Panc1 (cell line): ENCODE results near the gene KIAA1671. TPM values are rescaled to one million over a fixed set of nuclear protein-coding genes. Genes with fewer than 3 reads are reported as not detected.

Experiments
- ATAC-seq: fragments of 200-7000 bp; cut with Tn5 transposase; 2 replicates; pipeline ENCODE4 v1.9.1; 2020; ENCODE audit warnings: mild to moderate bottlenecking, moderate library complexity
- BruUV-seq: library from RNA; stranded (reverse); fragments of 400-500 nt; replicated peaks from 2 replicates; lab custom pipeline; 2021; lab: Mats Ljungman, UMichigan
- CTCF ChIA-PET: fragments of 300-600 bp; sonication (Branson Sonifier 250); formaldehyde crosslinking; loops from one replicate; lab custom pipeline; 2022; ENCODE audit warnings: antibody characterized with exemption; lab: Charles Lee
- POLR2A ChIA-PET: fragments of 300-600 bp; sonication (Branson Sonifier 250); formaldehyde crosslinking; loops from one replicate; lab custom pipeline; 2022; ENCODE audit warnings: antibody characterized with exemption; lab: Charles Lee
- DNase-seq: peaks from one replicate; pipeline ENCODE4 v3.0.0-alpha.2; 2010; ENCODE audit warnings: low read depth, low spot score
- H3K27ac ChIP-seq: 2 replicates; pipeline ENCODE4 v1.5.1; 2011; ENCODE audit warnings: mild to moderate bottlenecking, low read length, inconsistent platforms
- H3K27me3 ChIP-seq: fragments of 200-500 bp; sonication (Bioruptor generic); 2 replicates; pipeline ENCODE4 v1.6.0; 2014; ENCODE audit warnings: low read length, inconsistent platforms; ENCODE audit not compliant: control insufficient read depth, insufficient read depth
- H3K36me3 ChIP-seq: fragments of 200-500 bp; sonication (Bioruptor generic); 2 replicates; pipeline ENCODE4 v1.5.1; 2014; ENCODE audit warnings: inconsistent platforms, mild to moderate bottlenecking, low read length, moderate library complexity; ENCODE audit not compliant: control insufficient read depth, insufficient read depth
- H3K4me1 ChIP-seq: 2 replicates; pipeline ENCODE4 v1.5.1; 2011; ENCODE audit warnings: inconsistent platforms, mild to moderate bottlenecking, low read length, moderate library complexity; ENCODE audit not compliant: control insufficient read depth, insufficient read depth
- H3K4me3 ChIP-seq, 2 experiments: 2 replicates each; pipeline ENCODE4 v1.5.1; 2011 to 2012; ENCODE audit warnings: low read depth in 2 of 2, low read length in 2 of 2, mild to moderate bottlenecking in 2 of 2, inconsistent platforms in 1 of 2, moderate library complexity in 1 of 2
- H3K9me3 ChIP-seq: fragments of 200-500 bp; sonication (Bioruptor generic); 2 replicates; pipeline ENCODE4 v1.5.1; 2014; ENCODE audit warnings: low read depth, mild to moderate bottlenecking, inconsistent platforms, low read length, moderate library complexity; ENCODE audit not compliant: control insufficient read depth, insufficient read depth
- POLR2AphosphoS5 ChIP-seq: IDR thresholded peaks from 2 replicates; pipeline ENCODE4 v1.6.1; 2012; ENCODE audit warnings: mild to moderate bottlenecking, low read depth, low read length, moderate library complexity
- SIN3A ChIP-seq: IDR thresholded peaks from 2 replicates; pipeline ENCODE4 v1.6.1; 2012; ENCODE audit warnings: low read depth, mild to moderate bottlenecking, low read length, moderate library complexity, borderline replicate concordance; ENCODE audit not compliant: insufficient read depth
- TCF7L2 ChIP-seq: IDR thresholded peaks from 2 replicates; pipeline ENCODE4 v1.6.1; 2011; ENCODE audit warnings: mild to moderate bottlenecking, low read depth, low read length, inconsistent platforms
- in situ Hi-C: cut with HindIII; loops from 2 replicates; pipeline ENCODE4 v1.10.0; 2016; ENCODE audit warnings: low sequenced_read_pairs, low pct_unique_long_range_greater_than_20kb
- intact Hi-C: fragments of 100-400 bp; cut with micrococcal nuclease; formaldehyde crosslinking; loops from one replicate; pipeline ENCODE4 v1.10.0; 2022; ENCODE audit not compliant: unreplicated experiment
- total RNA-seq: library from RNA; stranded (reverse); gene quantifications from one replicate; pipeline ENCODE4 v1.2.1, GENCODE V29; 2021; ENCODE audit not compliant: unreplicated experiment
- TF ChIP-seq, protein P1 (sequence below), 2 experiments: IDR thresholded peaks; 2 replicates each; pipeline ENCODE4 v1.6.1; 2011 to 2012; ENCODE audit warnings: low read depth in 2 of 2, control low read depth in 1 of 2, low read length in 1 of 2, mild to moderate bottlenecking in 1 of 2, moderate library complexity in 1 of 2; ENCODE audit not compliant: insufficient read depth in 1 of 2
- TF ChIP-seq, protein P2 (sequence below): fragments of 450-650 bp; IDR thresholded peaks from 2 replicates; pipeline ENCODE4 v1.5.1; 2017; ENCODE audit warnings: mild to moderate bottlenecking

Gene KIAA1671
- total RNA-seq, 1 experiment from 2014 or later, result 48.1 TPM

DNA sequence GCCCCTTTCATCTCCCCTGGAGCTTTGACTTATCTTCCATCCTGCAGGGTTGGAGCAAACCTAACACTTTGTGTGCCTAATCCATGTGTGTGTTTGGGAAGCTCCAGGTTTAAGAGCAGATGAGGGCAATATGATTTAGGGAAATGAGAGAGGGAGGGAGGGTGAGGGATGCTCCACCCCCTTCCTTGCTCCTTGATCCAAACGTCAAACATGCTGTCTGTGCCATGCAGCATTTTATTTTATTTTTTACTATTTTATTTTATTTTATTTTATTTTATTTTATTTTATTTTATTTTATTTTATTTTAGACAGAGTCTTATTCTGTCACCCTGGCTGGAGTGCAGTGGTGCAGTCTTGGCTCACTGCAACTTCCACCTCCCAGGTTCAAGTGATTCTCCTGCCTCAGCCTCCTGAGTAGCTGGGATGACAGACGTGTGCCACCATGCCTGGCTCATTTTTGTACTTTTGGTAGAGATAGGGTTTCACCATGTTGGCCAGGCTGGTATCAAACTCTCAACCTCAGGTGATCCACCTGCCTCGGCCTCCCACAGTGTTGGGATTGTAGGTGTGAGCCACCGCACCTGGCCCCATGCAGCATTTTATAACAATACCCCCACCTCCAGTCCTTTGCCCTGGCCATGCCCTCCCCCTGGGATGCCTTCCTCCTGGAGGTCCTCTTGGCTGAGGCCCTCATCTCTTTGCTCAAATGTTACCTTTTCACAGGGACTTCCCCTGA, 194.6 kb downstream of the KIAA1671 start:
- no peaks in the 10 kb centered on the region for H3K4me1 ChIP-seq
- H3K9me3 ChIP-seq, result no peaks in the 10 kb centered on the region
- CTCF ChIA-PET, result no interaction called here
- H3K27me3 ChIP-seq, result no peaks in the 10 kb centered on the region
- no peaks in the 10 kb centered on the region for H3K36me3 ChIP-seq
- DNase-seq, result no peak
- H3K4me3 ChIP-seq, result no peak overlapping the region
- intact Hi-C loops, result no loop called here
- in situ Hi-C loops, result no loop called here
- no TSS peak for BruUV-seq
- no peak overlapping the region for H3K27ac ChIP-seq
- TF ChIP-seq SIN3A, result no peak
- TF ChIP-seq POLR2AphosphoS5, result no peak
- TF ChIP-seq, protein P1, sequence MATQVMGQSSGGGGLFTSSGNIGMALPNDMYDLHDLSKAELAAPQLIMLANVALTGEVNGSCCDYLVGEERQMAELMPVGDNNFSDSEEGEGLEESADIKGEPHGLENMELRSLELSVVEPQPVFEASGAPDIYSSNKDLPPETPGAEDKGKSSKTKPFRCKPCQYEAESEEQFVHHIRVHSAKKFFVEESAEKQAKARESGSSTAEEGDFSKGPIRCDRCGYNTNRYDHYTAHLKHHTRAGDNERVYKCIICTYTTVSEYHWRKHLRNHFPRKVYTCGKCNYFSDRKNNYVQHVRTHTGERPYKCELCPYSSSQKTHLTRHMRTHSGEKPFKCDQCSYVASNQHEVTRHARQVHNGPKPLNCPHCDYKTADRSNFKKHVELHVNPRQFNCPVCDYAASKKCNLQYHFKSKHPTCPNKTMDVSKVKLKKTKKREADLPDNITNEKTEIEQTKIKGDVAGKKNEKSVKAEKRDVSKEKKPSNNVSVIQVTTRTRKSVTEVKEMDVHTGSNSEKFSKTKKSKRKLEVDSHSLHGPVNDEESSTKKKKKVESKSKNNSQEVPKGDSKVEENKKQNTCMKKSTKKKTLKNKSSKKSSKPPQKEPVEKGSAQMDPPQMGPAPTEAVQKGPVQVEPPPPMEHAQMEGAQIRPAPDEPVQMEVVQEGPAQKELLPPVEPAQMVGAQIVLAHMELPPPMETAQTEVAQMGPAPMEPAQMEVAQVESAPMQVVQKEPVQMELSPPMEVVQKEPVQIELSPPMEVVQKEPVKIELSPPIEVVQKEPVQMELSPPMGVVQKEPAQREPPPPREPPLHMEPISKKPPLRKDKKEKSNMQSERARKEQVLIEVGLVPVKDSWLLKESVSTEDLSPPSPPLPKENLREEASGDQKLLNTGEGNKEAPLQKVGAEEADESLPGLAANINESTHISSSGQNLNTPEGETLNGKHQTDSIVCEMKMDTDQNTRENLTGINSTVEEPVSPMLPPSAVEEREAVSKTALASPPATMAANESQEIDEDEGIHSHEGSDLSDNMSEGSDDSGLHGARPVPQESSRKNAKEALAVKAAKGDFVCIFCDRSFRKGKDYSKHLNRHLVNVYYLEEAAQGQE (IDR thresholded peaks at IDR 0.05; ENCODE audit: insufficient read depth in 1 of 2, low read depth in 2 of 2, low read length in 1 of 2), result no peak
- no peak for TF ChIP-seq TCF7L2
- TF ChIP-seq, protein P2, sequence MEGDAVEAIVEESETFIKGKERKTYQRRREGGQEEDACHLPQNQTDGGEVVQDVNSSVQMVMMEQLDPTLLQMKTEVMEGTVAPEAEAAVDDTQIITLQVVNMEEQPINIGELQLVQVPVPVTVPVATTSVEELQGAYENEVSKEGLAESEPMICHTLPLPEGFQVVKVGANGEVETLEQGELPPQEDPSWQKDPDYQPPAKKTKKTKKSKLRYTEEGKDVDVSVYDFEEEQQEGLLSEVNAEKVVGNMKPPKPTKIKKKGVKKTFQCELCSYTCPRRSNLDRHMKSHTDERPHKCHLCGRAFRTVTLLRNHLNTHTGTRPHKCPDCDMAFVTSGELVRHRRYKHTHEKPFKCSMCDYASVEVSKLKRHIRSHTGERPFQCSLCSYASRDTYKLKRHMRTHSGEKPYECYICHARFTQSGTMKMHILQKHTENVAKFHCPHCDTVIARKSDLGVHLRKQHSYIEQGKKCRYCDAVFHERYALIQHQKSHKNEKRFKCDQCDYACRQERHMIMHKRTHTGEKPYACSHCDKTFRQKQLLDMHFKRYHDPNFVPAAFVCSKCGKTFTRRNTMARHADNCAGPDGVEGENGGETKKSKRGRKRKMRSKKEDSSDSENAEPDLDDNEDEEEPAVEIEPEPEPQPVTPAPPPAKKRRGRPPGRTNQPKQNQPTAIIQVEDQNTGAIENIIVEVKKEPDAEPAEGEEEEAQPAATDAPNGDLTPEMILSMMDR, result no peak
- POLR2A ChIA-PET, result no interaction called here
- no peak for ATAC-seq

DNA sequence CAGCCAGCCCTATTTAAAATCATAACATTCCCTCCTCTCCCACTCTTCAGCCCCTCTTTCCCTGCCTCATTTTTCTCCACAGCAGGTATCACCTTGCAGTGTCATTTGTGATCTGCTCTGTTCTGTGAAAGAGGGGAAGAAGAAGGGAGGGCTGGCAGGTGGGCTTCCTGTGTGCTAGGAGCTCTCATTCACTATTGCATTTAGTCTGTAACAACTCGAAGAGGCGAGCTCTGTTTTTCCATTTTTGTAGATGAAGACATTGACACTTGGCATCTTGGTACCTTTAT, 195.1 kb downstream of the KIAA1671 start:
- Histone ChIP-seq H3K4me3 (no peak overlapping the region), H3K27me3 (no peaks in the 10 kb centered on the region), H3K36me3 (no peaks in the 10 kb centered on the region), H3K27ac (no peak overlapping the region), H3K9me3 (no peaks in the 10 kb centered on the region), H3K4me1 (no peaks in the 10 kb centered on the region)
- no TSS peak for BruUV-seq
- in situ Hi-C loops (no loop called here), intact Hi-C loops (no loop called here)
- DNase-seq (no peak), ATAC-seq (no peak)
- ChIA-PET POLR2A (no interaction called here), CTCF (no interaction called here)
- TF ChIP-seq SIN3A (no peak), TCF7L2 (no peak), POLR2AphosphoS5 (no peak)
- TF ChIP-seq, protein P1 (IDR thresholded peaks at IDR 0.05; ENCODE audit: insufficient read depth in 1 of 2, low read depth in 2 of 2, low read length in 1 of 2), result no peak
- TF ChIP-seq, protein P2, result no peak
